K562 (cell line): Measurements from ENCODE around the gene TRIOBP. TPM values are rescaled to one million over a fixed set of nuclear protein-coding genes. Genes with fewer than 3 reads are reported as not detected.
A peak's percentile ranks its signal among the peaks of the same experiment; 100 is the strongest.

Source experiments
- ASH1L ChIP-seq: fragments of 450-650 bp; IDR thresholded peaks from 2 replicates; pipeline ENCODE4 v1.6.1; 2018; ENCODE audit warnings: borderline replicate concordance, mild to moderate bottlenecking, low read depth; ENCODE audit not compliant: partially characterized antibody
- DDX20 ChIP-seq: fragments of 450-650 bp; IDR thresholded peaks from 2 replicates; pipeline ENCODE4 v1.6.1; 2016; ENCODE audit warnings: missing genetic modification characterization, low read depth, mild to moderate bottlenecking, missing compliant biosample characterization, moderate library complexity
- FOXK1 ChIP-seq: sonication (generic); formaldehyde crosslinking; IDR thresholded peaks from 2 replicates; pipeline ENCODE4 v1.8.0; 2022; ENCODE audit warnings: missing genetic modification reagents, mild to moderate bottlenecking, borderline replicate concordance
- HDAC3 ChIP-seq: fragments of 450-650 bp; IDR thresholded peaks from 2 replicates; pipeline ENCODE4 v1.6.1; 2018; ENCODE audit warnings: borderline replicate concordance, mild to moderate bottlenecking, moderate library complexity; ENCODE audit not compliant: partially characterized antibody
- LCOR ChIP-seq: sonication (generic); formaldehyde crosslinking; IDR thresholded peaks from 2 replicates; pipeline ENCODE4 v1.8.0; 2022; ENCODE audit warnings: mild to moderate bottlenecking, missing genetic modification reagents
- LEF1 ChIP-seq: fragments of 450-650 bp; IDR thresholded peaks from 2 replicates; pipeline ENCODE4 v1.6.1; 2016; ENCODE audit warnings: mild to moderate bottlenecking
- MAFK ChIP-seq: IDR thresholded peaks from 2 replicates; pipeline ENCODE4 v1.6.1; 2011; ENCODE audit warnings: low read length, improper control_type of control experiment
- NBN ChIP-seq: fragments of 450-650 bp; IDR thresholded peaks from 2 replicates; pipeline ENCODE4 v1.6.1; 2016; ENCODE audit warnings: low read depth, mild to moderate bottlenecking
- PPARD ChIP-seq: fragments of 250-450 bp; sonication (Bioruptor Pico); IDR thresholded peaks from 2 replicates; pipeline ENCODE4 v1.8.0; 2022; ENCODE audit warnings: inconsistent platforms, mild to moderate bottlenecking, moderate library complexity
- RFX5 ChIP-seq: IDR thresholded peaks from 2 replicates; pipeline ENCODE4 v1.6.1; 2011; ENCODE audit warnings: low read depth, mild to moderate bottlenecking, improper control_type of control experiment, low read length
- SETDB1 ChIP-seq: IDR thresholded peaks from one replicate; pipeline ENCODE4 v1.6.1; 2012; ENCODE audit warnings: low read length, control low read depth, inconsistent platforms
- SMAD3 ChIP-seq: fragments of 450-650 bp; formaldehyde crosslinking; conservative IDR thresholded peaks from 2 replicates; pipeline ENCODE4 v1.4.0; 2020; ENCODE audit warnings: mild to moderate bottlenecking
- ZBED1 ChIP-seq: IDR thresholded peaks from 2 replicates; pipeline ENCODE4 v1.6.1; 2014
- ZNF79 ChIP-seq: fragments of 250-450 bp; sonication (Bioruptor Pico); IDR thresholded peaks from 2 replicates; pipeline ENCODE4 v1.4.0; 2020; ENCODE audit warnings: low read depth, mild to moderate bottlenecking, moderate library complexity
- polyA plus RNA-seq, 8 experiments: library from polyadenylated mRNA; depleted of rRNA in 4 of 8; stranded (reverse) in 5 of 8; unstranded in 3 of 8; fragments of >200 nt; fragmentation: Nextera tagmentation in 2 of 8; fragmentation: Illumina TruSeq in 1 of 8; extraction: Ambion mirVana in 2 of 8; extraction: Trizol in 1 of 8; gene quantifications; 2 replicates each; pipeline versions ENCODE4 v1.2.1 to v1.2.3, GENCODE V29; 2011 to 2014; ENCODE audit warnings: inconsistent platforms in 1 of 8, missing spikeins in 1 of 8
- total RNA-seq, 7 experiments: library from RNA; depleted of rRNA in 6 of 7; stranded (reverse); fragments of >200 nt in 6 of 7; fragmentation: Illumina TruSeq in 2 of 7; extraction: Trizol in 2 of 7; gene quantifications; 2 replicates each; pipeline versions ENCODE4 v1.2.1 to v1.2.3, GENCODE V29; 2011 to 2021; ENCODE audit warnings: low replicate concordance in 1 of 7
- TF ChIP-seq, protein P1 (sequence below): fragments of 450-650 bp; formaldehyde crosslinking; IDR thresholded peaks from 2 replicates; pipeline ENCODE4 v1.4.0; 2020; ENCODE audit warnings: mild to moderate bottlenecking, mixed read lengths
- TF ChIP-seq, protein P2 (sequence below): fragments of 450-650 bp; conservative IDR thresholded peaks from 2 replicates; pipeline ENCODE4 v1.6.1; 2016; ENCODE audit warnings: missing genetic modification characterization, low read depth, mild to moderate bottlenecking, missing compliant biosample characterization, moderate library complexity
- TF ChIP-seq, protein P3 (sequence below): sonication (generic); formaldehyde crosslinking; IDR thresholded peaks from 2 replicates; pipeline ENCODE4 v1.5.0; 2020; ENCODE audit warnings: missing genetic modification reagents
- TF ChIP-seq, protein P4 (sequence below): fragments of 450-650 bp; formaldehyde crosslinking; conservative IDR thresholded peaks from 2 replicates; pipeline ENCODE4 v1.4.0; 2022; ENCODE audit warnings: mild to moderate bottlenecking, missing genetic modification characterization
- TF ChIP-seq, protein P5 (sequence below): fragments of 450-650 bp; IDR thresholded peaks from 2 replicates; pipeline ENCODE4 v1.7.1; 2018; ENCODE audit warnings: mild to moderate bottlenecking, low read depth; ENCODE audit not compliant: partially characterized antibody

TRIOBP gene
- total and polyA plus RNA-seq, 9 of the 15 experiments (the other 6 are each of a cell fraction or from before 2014, with no cell fraction given): 0.24 to 13.8 (median 5.5) TPM

GRCh38 chr22:37807410-37808293 is 110.8 kb downstream of the TRIOBP start, which contains the start of gene GCAT (continued):
- TF ChIP-seq, protein P1, sequence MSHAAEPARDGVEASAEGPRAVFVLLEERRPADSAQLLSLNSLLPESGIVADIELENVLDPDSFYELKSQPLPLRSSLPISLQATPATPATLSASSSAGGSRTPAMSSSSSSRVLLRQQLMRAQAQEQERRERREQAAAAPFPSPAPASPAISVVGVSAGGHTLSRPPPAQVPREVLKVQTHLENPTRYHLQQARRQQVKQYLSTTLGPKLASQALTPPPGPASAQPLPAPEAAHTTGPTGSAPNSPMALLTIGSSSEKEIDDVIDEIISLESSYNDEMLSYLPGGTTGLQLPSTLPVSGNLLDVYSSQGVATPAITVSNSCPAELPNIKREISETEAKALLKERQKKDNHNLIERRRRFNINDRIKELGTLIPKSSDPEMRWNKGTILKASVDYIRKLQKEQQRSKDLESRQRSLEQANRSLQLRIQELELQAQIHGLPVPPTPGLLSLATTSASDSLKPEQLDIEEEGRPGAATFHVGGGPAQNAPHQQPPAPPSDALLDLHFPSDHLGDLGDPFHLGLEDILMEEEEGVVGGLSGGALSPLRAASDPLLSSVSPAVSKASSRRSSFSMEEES (CRISPR knock-in tag): no peak
- TF ChIP-seq ZBED1 (no peak), SETDB1 (no peak), MAFK (no peak), HDAC3 (no peak), SMAD3 (no peak), DDX20 (tag) (no peak), ASH1L (no peak), ZNF79 (no peak), NBN (no peak), LEF1 (no peak), PPARD (CRISPR knock-in tag) (no peak), RFX5 (no peak), FOXK1 (CRISPR knock-in tag) (no peak), LCOR (CRISPR knock-in tag) (no peak)
- TF ChIP-seq, protein P2, sequence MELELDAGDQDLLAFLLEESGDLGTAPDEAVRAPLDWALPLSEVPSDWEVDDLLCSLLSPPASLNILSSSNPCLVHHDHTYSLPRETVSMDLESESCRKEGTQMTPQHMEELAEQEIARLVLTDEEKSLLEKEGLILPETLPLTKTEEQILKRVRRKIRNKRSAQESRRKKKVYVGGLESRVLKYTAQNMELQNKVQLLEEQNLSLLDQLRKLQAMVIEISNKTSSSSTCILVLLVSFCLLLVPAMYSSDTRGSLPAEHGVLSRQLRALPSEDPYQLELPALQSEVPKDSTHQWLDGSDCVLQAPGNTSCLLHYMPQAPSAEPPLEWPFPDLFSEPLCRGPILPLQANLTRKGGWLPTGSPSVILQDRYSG (tag): no peak
- TF ChIP-seq, protein P3, sequence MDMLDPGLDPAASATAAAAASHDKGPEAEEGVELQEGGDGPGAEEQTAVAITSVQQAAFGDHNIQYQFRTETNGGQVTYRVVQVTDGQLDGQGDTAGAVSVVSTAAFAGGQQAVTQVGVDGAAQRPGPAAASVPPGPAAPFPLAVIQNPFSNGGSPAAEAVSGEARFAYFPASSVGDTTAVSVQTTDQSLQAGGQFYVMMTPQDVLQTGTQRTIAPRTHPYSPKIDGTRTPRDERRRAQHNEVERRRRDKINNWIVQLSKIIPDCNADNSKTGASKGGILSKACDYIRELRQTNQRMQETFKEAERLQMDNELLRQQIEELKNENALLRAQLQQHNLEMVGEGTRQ (CRISPR knock-in tag): peak; percentile 51
- TF ChIP-seq, protein P4, sequence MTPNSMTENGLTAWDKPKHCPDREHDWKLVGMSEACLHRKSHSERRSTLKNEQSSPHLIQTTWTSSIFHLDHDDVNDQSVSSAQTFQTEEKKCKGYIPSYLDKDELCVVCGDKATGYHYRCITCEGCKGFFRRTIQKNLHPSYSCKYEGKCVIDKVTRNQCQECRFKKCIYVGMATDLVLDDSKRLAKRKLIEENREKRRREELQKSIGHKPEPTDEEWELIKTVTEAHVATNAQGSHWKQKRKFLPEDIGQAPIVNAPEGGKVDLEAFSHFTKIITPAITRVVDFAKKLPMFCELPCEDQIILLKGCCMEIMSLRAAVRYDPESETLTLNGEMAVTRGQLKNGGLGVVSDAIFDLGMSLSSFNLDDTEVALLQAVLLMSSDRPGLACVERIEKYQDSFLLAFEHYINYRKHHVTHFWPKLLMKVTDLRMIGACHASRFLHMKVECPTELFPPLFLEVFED (CRISPR knock-in tag): no peak
- TF ChIP-seq, protein P5, sequence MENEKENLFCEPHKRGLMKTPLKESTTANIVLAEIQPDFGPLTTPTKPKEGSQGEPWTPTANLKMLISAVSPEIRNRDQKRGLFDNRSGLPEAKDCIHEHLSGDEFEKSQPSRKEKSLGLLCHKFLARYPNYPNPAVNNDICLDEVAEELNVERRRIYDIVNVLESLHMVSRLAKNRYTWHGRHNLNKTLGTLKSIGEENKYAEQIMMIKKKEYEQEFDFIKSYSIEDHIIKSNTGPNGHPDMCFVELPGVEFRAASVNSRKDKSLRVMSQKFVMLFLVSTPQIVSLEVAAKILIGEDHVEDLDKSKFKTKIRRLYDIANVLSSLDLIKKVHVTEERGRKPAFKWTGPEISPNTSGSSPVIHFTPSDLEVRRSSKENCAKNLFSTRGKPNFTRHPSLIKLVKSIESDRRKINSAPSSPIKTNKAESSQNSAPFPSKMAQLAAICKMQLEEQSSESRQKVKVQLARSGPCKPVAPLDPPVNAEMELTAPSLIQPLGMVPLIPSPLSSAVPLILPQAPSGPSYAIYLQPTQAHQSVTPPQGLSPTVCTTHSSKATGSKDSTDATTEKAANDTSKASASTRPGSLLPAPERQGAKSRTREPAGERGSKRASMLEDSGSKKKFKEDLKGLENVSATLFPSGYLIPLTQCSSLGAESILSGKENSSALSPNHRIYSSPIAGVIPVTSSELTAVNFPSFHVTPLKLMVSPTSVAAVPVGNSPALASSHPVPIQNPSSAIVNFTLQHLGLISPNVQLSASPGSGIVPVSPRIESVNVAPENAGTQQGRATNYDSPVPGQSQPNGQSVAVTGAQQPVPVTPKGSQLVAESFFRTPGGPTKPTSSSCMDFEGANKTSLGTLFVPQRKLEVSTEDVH: no peak
